HCT116 (cell line): ENCODE results near the gene HOXB3. TPM values are rescaled to one million over a fixed set of nuclear protein-coding genes. Genes with fewer than 3 reads are reported as not detected.

Experiments used
- ATAC-seq: fragments of 200-7000 bp; cut with Tn5 transposase; 2 replicates; pipeline ENCODE4 v1.9.1; 2020; ENCODE audit warnings: mild to moderate bottlenecking, moderate library complexity
- BruUV-seq: library from RNA; stranded (reverse); fragments of 400-500 nt; replicated peaks from 2 replicates; lab custom pipeline; 2021; lab: Mats Ljungman, UMichigan
- CTCF ChIA-PET: fragments of 300-600 bp; sonication (Branson Sonifier 250); formaldehyde crosslinking; loops from one replicate; lab custom pipeline; 2021; ENCODE audit warnings: antibody characterized with exemption; lab: Charles Lee
- POLR2A ChIA-PET: fragments of 300-600, 350-600 bp; sonication (Branson Sonifier 250); formaldehyde crosslinking; loops from one replicate; lab custom pipeline; 2021; ENCODE audit warnings: antibody characterized with exemption; lab: Charles Lee
- RAD21 ChIA-PET, 2 experiments: fragments of 300-600 bp; sonication (Branson Sonifier 250); formaldehyde crosslinking; loops; one replicate each; lab custom pipeline; 2023; ENCODE audit warnings: low total read pairs in 2 of 2; ENCODE audit not compliant: uncharacterized antibody in 2 of 2, unreplicated experiment in 2 of 2, low non-redundant PET in 1 of 2; lab: Charles Lee
- DNase-seq: peaks from one replicate; pipeline ENCODE4 v3.0.0-alpha.2; 2010; ENCODE audit warnings: low read depth, low spot score
- H2AFZ ChIP-seq: fragments of 200-600 bp; shearing (Covaris generic), sonication (generic); 2 replicates; pipeline ENCODE4 v1.6.1; 2017; ENCODE audit warnings: low read depth, mixed run types, mixed read lengths, antibody characterized with exemption, low read length; ENCODE audit not compliant: poor library complexity, severe bottlenecking
- H3K27ac ChIP-seq: 2 replicates; pipeline ENCODE4 v1.5.1; 2012; ENCODE audit warnings: low read depth, low read length
- H3K27me3 ChIP-seq: fragments of 200-600 bp; sonication (generic); 2 replicates; pipeline ENCODE4 v1.6.1; 2016; ENCODE audit warnings: mixed run types, low read length, mixed read lengths; ENCODE audit not compliant: insufficient read depth
- H3K36me3 ChIP-seq, 2 experiments: fragments of 200-500 bp in 1 of 2; fragments of 200-600 bp in 1 of 2; sonication (Bioruptor generic) in 1 of 2; sonication (generic) in 1 of 2; 2 replicates each; pipeline versions ENCODE4 v1.5.1 to v1.6.1; 2014 to 2016; ENCODE audit warnings: low read length in 2 of 2, inconsistent platforms in 1 of 2, mixed read lengths in 1 of 2, mixed run types in 1 of 2; ENCODE audit not compliant: insufficient read depth in 2 of 2, control insufficient read depth in 1 of 2
- H3K4me1 ChIP-seq, 2 experiments: fragments of 200-600 bp in 1 of 2; sonication (generic) in 1 of 2; 2 replicates each; pipeline versions ENCODE4 v1.5.1 to v1.6.1; 2012 to 2017; ENCODE audit warnings: low read length in 2 of 2, inconsistent platforms in 1 of 2, mild to moderate bottlenecking in 1 of 2, mixed read lengths in 1 of 2, mixed run types in 1 of 2, moderate library complexity in 1 of 2; ENCODE audit not compliant: insufficient read depth in 2 of 2, control insufficient read depth in 1 of 2
- H3K4me2 ChIP-seq: fragments of 200-600 bp; sonication (generic); 2 replicates; pipeline ENCODE4 v1.6.1; 2017; ENCODE audit warnings: mixed run types, low read length, mixed read lengths
- H3K4me3 ChIP-seq, 2 experiments: fragments of 200-600 bp in 1 of 2; sonication (generic) in 1 of 2; replicated peaks in 1 of 2; 2 replicates each; pipeline ENCODE4 v1.5.1; 2011 to 2016; ENCODE audit warnings: low read length in 2 of 2, control low read depth in 1 of 2, low read depth in 1 of 2, mild to moderate bottlenecking in 1 of 2, mixed read lengths in 1 of 2, mixed run types in 1 of 2
- H3K79me2 ChIP-seq: fragments of 200-600 bp; sonication (generic); 2 replicates; pipeline ENCODE4 v1.6.1; 2017; ENCODE audit warnings: mild to moderate bottlenecking, mixed run types, low read length, moderate library complexity, mixed read lengths; ENCODE audit not compliant: insufficient read depth
- H3K9ac ChIP-seq: fragments of 200-600 bp; sonication (generic); 2 replicates; pipeline ENCODE4 v1.6.1; 2016; ENCODE audit warnings: low read length, mixed read lengths
- H3K9me2 ChIP-seq: fragments of 200-600 bp; sonication (generic), shearing (Covaris generic); 2 replicates; pipeline ENCODE4 v1.6.1; 2017; ENCODE audit warnings: mixed run types, mild to moderate bottlenecking, moderate library complexity; ENCODE audit not compliant: insufficient read depth
- H3K9me3 ChIP-seq, 2 experiments: fragments of 200-500 bp in 1 of 2; fragments of 200-600 bp in 1 of 2; sonication (Bioruptor generic) in 1 of 2; sonication (generic) in 1 of 2; 2 replicates each; pipeline ENCODE4 v1.6.1; 2014 to 2017; ENCODE audit warnings: low read length in 2 of 2, mixed read lengths in 2 of 2, inconsistent platforms in 1 of 2, low read depth in 1 of 2, mild to moderate bottlenecking in 1 of 2, mixed run types in 1 of 2, moderate library complexity in 1 of 2; ENCODE audit not compliant: control insufficient read depth in 1 of 2, insufficient read depth in 1 of 2
- H4K20me1 ChIP-seq: fragments of 200-600 bp; sonication (generic), shearing (Covaris generic); 2 replicates; pipeline ENCODE4 v1.6.1; 2017; ENCODE audit warnings: mixed run types, mild to moderate bottlenecking, moderate library complexity; ENCODE audit not compliant: insufficient read depth
- POLR2A ChIP-seq: IDR thresholded peaks from 2 replicates; pipeline ENCODE4 v1.7.0; 2011; ENCODE audit warnings: borderline replicate concordance; ENCODE audit not compliant: insufficient read depth, insufficient read length; ENCODE audit errors: extremely low read depth
- POLR2AphosphoS5 ChIP-seq: IDR thresholded peaks from 2 replicates; pipeline ENCODE4 v1.6.1; 2011; ENCODE audit warnings: mild to moderate bottlenecking, low read depth, low read length, moderate library complexity
- intact Hi-C: fragments of 100-400 bp; cut with micrococcal nuclease; formaldehyde crosslinking; loops from 2 replicates; pipeline ENCODE4 v1.10.0; 2022
- total RNA-seq: library from RNA; stranded (reverse); gene quantifications from one replicate; pipeline ENCODE4 v1.2.1, GENCODE V29; 2021; ENCODE audit not compliant: unreplicated experiment

Gene HOXB3
- total RNA-seq, 1 experiment from 2014 or later, result 19.8 TPM

GRCh38 chr17:48630009-48630924, 40.2 kb upstream of the HOXB3 start:
- no peak overlapping the region for H2AFZ ChIP-seq
- ATAC-seq, result no peak
- no peaks in the 10 kb centered on the region for H4K20me1 ChIP-seq
- peaks cover 10 to 14% of the 10 kb centered on the region in 2 experiments for H3K4me1 ChIP-seq
- no peak overlapping the region for H3K9ac ChIP-seq
- CTCF ChIA-PET, result interaction anchor here (1.0 kb wide), 1 partner anchor 11 kb away, joined by 5 read pairs; no protein-coding TSS in a partner anchor
- H3K27ac ChIP-seq, result no peak overlapping the region
- H3K36me3 ChIP-seq, result peaks cover 5 to 9% of the 10 kb centered on the region in 2 experiments; a peak in 3 of 4 replicates
- no peak overlapping the region for H3K4me3 ChIP-seq
- no peaks in the 10 kb centered on the region for H3K9me3 ChIP-seq
- H3K9me2 ChIP-seq, result no peaks in the 10 kb centered on the region
- TF ChIP-seq POLR2AphosphoS5 (0 out of 2 replicates have a peak, but pooled peaks have one; percentile 5), POLR2A (no peak)
- TF ChIP-seq, all 23 proteins: peak for 1
- Histone ChIP-seq H3K27me3 (no peaks in the 10 kb centered on the region), H3K4me2 (no peak overlapping the region), H3K79me2 (peaks cover 5% of the 10 kb centered on the region)
- RAD21 ChIA-PET, result no interaction called here
- no TSS peak for BruUV-seq
- DNase-seq, result no peak
- intact Hi-C loops, result no loop called here
- POLR2A ChIA-PET, result no interaction called here

GRCh38 chr17:48629411-48629759, 39.3 kb upstream of the HOXB3 start:
- no peak overlapping the region for H3K9ac ChIP-seq
- no peaks in the 10 kb centered on the region for H3K9me2 ChIP-seq
- no peak for TF ChIP-seq POLR2A
- TF ChIP-seq POLR2AphosphoS5, result 0 out of 2 replicates have a peak, but pooled peaks have one; percentile 10
- H3K27ac ChIP-seq, result no peak overlapping the region
- H3K4me2 ChIP-seq, result no peak overlapping the region
- DNase-seq (no peak), ATAC-seq (no peak)
- RAD21 ChIA-PET, result no interaction called here
- no peaks in the 10 kb centered on the region for H4K20me1 ChIP-seq
- peaks cover 14% of the 10 kb centered on the region for H3K79me2 ChIP-seq
- H3K9me3 ChIP-seq, result no peaks in the 10 kb centered on the region
- CTCF ChIA-PET, result interaction anchor here (1.0 to 1.1 kb wide), 3 partner anchors 10 to 498 kb away, joined by 3 to 5 read pairs (median 4); no protein-coding TSS in a partner anchor
- H3K4me1 ChIP-seq, result peaks cover 14 to 22% of the 10 kb centered on the region in 2 experiments
- H2AFZ ChIP-seq, result no peak overlapping the region
- BruUV-seq, result no TSS peak
- no peaks in the 10 kb centered on the region for H3K27me3 ChIP-seq
- peaks cover 0 to under 1% of the 10 kb centered on the region in 2 experiments; a peak in 2 of 4 replicates for H3K36me3 ChIP-seq
- no peak overlapping the region for H3K4me3 ChIP-seq
- intact Hi-C loops, result no loop called here
- POLR2A ChIA-PET, result interaction anchor here (1.4 kb wide), 1 partner anchor 11 kb away, joined by 3 read pairs; no protein-coding TSS in a partner anchor
